ENCODE measurements around the gene SPDEF. TPM values are rescaled to one million over a fixed set of nuclear protein-coding genes. Genes with fewer than 3 reads are reported as not detected.

Gene SPDEF
- total and polyA plus RNA-seq, 2 of the 13 experiments (the other 11 are each of a cell fraction or from before 2014, with no cell fraction given): not detected

- no peak for FAIRE-seq
These were observed 43.4 kb downstream of the SPDEF start for GRCh38 chr6:34512738-34513115.

More at GRCh38 chr6:34512738-34513115, 43.4 kb downstream of the SPDEF start:
- Histone ChIP-seq H3K9me3 (ENCODE audit: low read length) (no peaks in the 10 kb centered on the region), H4K20me1 (ENCODE audit: insufficient read depth, low read length) (no peaks in the 10 kb centered on the region), H3K4me2 (ENCODE audit: low read depth, low read length) (no peak overlapping the region), H3K27me3 (ENCODE audit: control insufficient read depth in 1 of 2, insufficient read depth in 2 of 2, low read length in 2 of 2) (peaks cover 3 to 48% of the 10 kb centered on the region in 2 experiments; a peak in 4 of 5 replicates), H3K4me3 (replicated peaks in 1 of 3; ENCODE audit: insufficient read depth in 1 of 3, low read depth in 2 of 3, low read length in 3 of 3) (no peak overlapping the region), H2AFZ (ENCODE audit: low read length) (no peak overlapping the region), H3K36me3 (replicated peaks in 1 of 2; ENCODE audit: control insufficient read depth in 1 of 2, insufficient read depth in 2 of 2, low read length in 2 of 2) (no peaks in the 10 kb centered on the region), H3K4me1 (ENCODE audit: insufficient read depth, low read length) (no peaks in the 10 kb centered on the region), H3K27ac (ENCODE audit: extremely low read length, insufficient read depth, low read length) (no peak overlapping the region), H3K9ac (ENCODE audit: insufficient read depth, low read depth, low read length) (no peak overlapping the region), H3K79me2 (ENCODE audit: insufficient read depth, low read length) (no peaks in the 10 kb centered on the region)
- BruUV-seq (replicated peaks): no TSS peak
- intact Hi-C loops (cut with micrococcal nuclease; ENCODE audit: unreplicated experiment) (no loop called here), in situ Hi-C loops (cut with HindIII; ENCODE audit: extremely low pct_ligation_motif_present, low pct_unique_long_range_greater_than_20kb) (no loop called here)
- DNase-seq (ENCODE audit: low spot score) (no peak), ATAC-seq (no peak)
- WGBS (ENCODE audit: low lambda C conversion rate): 13% methylated on average over 5 of the region's 5 CpGs
- TF ChIP-seq ZNF577 (CRISPR knock-in tag; IDR thresholded peaks at IDR 0.05; ENCODE audit: borderline replicate concordance, low read depth) (no peak), ZBTB10 (CRISPR knock-in tag; IDR thresholded peaks at IDR 0.05; ENCODE audit: borderline replicate concordance) (no peak), ZNF766 (CRISPR knock-in tag; IDR thresholded peaks at IDR 0.05; ENCODE audit: borderline replicate concordance) (no peak), ZNF883 (CRISPR knock-in tag; IDR thresholded peaks at IDR 0.05; ENCODE audit: not compliant biosample characterization) (no peak), PCBP1 (IDR thresholded peaks at IDR 0.05; ENCODE audit: borderline replicate concordance, low read depth, low read length) (no peak), ZNF3 (CRISPR knock-in tag; IDR thresholded peaks at IDR 0.05) (no peak), ZNF234 (CRISPR knock-in tag; conservative IDR thresholded peaks at IDR 0.05) (no peak), CBFB (CRISPR knock-in tag; IDR thresholded peaks at IDR 0.05) (no peak), SMAD1 (CRISPR knock-in tag; IDR thresholded peaks at IDR 0.05; ENCODE audit: borderline replicate concordance, low read depth) (no peak), YEATS4 (CRISPR knock-in tag; IDR thresholded peaks at IDR 0.05; ENCODE audit: borderline replicate concordance) (no peak), RNF2 (conservative IDR thresholded peaks at IDR 0.05; ENCODE audit: low read depth) (no peak), ZNF780A (CRISPR knock-in tag; IDR thresholded peaks at IDR 0.05) (no peak), ZNF430 (CRISPR knock-in tag; IDR thresholded peaks at IDR 0.05) (no peak), HDAC2 (CRISPR knock-in tag; IDR thresholded peaks at IDR 0.05) (no peak), CEBPG (CRISPR knock-in tag; IDR thresholded peaks at IDR 0.05) (no peak), SRSF9 (IDR thresholded peaks at IDR 0.05; ENCODE audit: borderline replicate concordance, insufficient read depth, low read depth, low read length, poor library complexity, severe bottlenecking) (no peak), MLXIP (CRISPR knock-in tag; IDR thresholded peaks at IDR 0.05; ENCODE audit: borderline replicate concordance) (no peak), NR3C1 (CRISPR knock-in tag; IDR thresholded peaks at IDR 0.05) (no peak), MAFK (conservative IDR thresholded peaks at IDR 0.05 in 1 of 2, IDR thresholded peaks at IDR 0.05 in 1 of 2; ENCODE audit: low read length in 2 of 2) (no peak), TIGD3 (CRISPR knock-in tag; IDR thresholded peaks at IDR 0.05; ENCODE audit: borderline replicate concordance) (no peak)
- POLR2A ChIA-PET: no interaction called here
- CTCF ChIA-PET (ENCODE audit: low intra/inter-chr PET ratio, low total read pairs): no interaction called here

Data from HepG2 (cell line).